Left lung (tissue), 10 donors: ENCODE measurements around the gene PTBP3. TPM values are rescaled to one million over a fixed set of nuclear protein-coding genes. Genes with fewer than 3 reads are reported as not detected.
A peak's percentile ranks its signal among the peaks of the same experiment; 100 is the strongest.

ENCODE experiments used
- ATAC-seq: fragments of 200-7000 bp; cut with Tn5 transposase; one replicate; pipeline ENCODE4 v1.9.1; 2020; ENCODE audit warnings: moderate library complexity
- DNase-seq, 4 donors: peaks; one replicate each; pipeline ENCODE4 v3.0.0-alpha.2; 2013 to 2020
- H3K27ac ChIP-seq, 2 donors: fragments of 200-600 bp; sonication (generic) in 1 of 2; one replicate each; pipeline versions ENCODE4 v1.5.0 to v1.8.0; 2020 to 2021
- H3K27me3 ChIP-seq, 2 donors: fragments of 200-600 bp; sonication (generic) in 1 of 2; one replicate each; pipeline versions ENCODE4 v1.5.0 to v1.8.0; 2020 to 2021
- H3K36me3 ChIP-seq, 2 donors: fragments of 200-600 bp; sonication (generic) in 1 of 2; one replicate each; pipeline versions ENCODE4 v1.5.0 to v1.8.0; 2020 to 2021
- H3K4me1 ChIP-seq, 2 donors: fragments of 200-600 bp; one replicate each; pipeline ENCODE4 v1.8.0; 2021
- H3K4me3 ChIP-seq, 2 donors: fragments of 200-600 bp; sonication (generic) in 1 of 2; one replicate each; pipeline versions ENCODE4 v1.5.0 to v1.8.0; 2020 to 2021; ENCODE audit warnings: mild to moderate bottlenecking in 1 of 2
- H3K9me3 ChIP-seq, 2 donors: fragments of 200-600 bp; sonication (generic) in 1 of 2; one replicate each; pipeline versions ENCODE4 v1.5.0 to v1.8.0; 2020 to 2021
- CTCF ChIP-seq, 2 donors: fragments of 200-600 bp; sonication (generic) in 1 of 2; IDR thresholded peaks; one replicate each; pipeline versions ENCODE4 v1.5.0 to v1.8.0; 2021; ENCODE audit warnings: antibody characterized with exemption in 2 of 2
- intact Hi-C, 2 donors: fragments of 100-400 bp; cut with DNase I; formaldehyde crosslinking; loops; one replicate each; pipeline versions ENCODE4 v1.11.2 to v1.14.2; 2022
- polyA plus RNA-seq, 6 donors: library from polyadenylated mRNA; unstranded; fragments of 120-200 nt; gene quantifications; one replicate each; pipeline ENCODE4 v1.2.1, GENCODE V29; 2013; ENCODE audit not compliant: insufficient read length in 6 of 6
- total RNA-seq, 2 donors: library from RNA; stranded (reverse); fragmentation: NEBNext Ultra II Directional; extraction: Animal tissue kit (Norgen Biotek cat#: 25700); gene quantifications; one replicate each; pipeline ENCODE4 v1.2.1, GENCODE V29; 2021
- donor health status: DM: no; HTN: yes; CAD: no.
- donor health status: DM: no; HTN: no; CAD: no.

Gene PTBP3
- total and polyA plus RNA-seq, 8 donors = 38.9 to 97.0 (median 45.1) TPM

GRCh38 chr9:112360047-112360804 lies 26.8 kb upstream of the PTBP3 start:
- peaks cover 0 to 1% of the 10 kb centered on the region in 2 donors for H3K9me3 ChIP-seq
- intact Hi-C loops = loop anchor here in 1 of 2 donors (5.0 kb wide), 1 partner anchor 273 kb away; no protein-coding TSS in a partner anchor
- DNase-seq (no peak), ATAC-seq (no peak)
- no peaks in the 10 kb centered on the region for H3K27me3 ChIP-seq
- H3K27ac ChIP-seq = no peak overlapping the region
- H3K4me1 ChIP-seq = no peaks in the 10 kb centered on the region
- H3K36me3 ChIP-seq = no peaks in the 10 kb centered on the region
- no peak for TF ChIP-seq CTCF (IDR thresholded peaks at IDR 0.05)
- no peak overlapping the region for H3K4me3 ChIP-seq

DNA sequence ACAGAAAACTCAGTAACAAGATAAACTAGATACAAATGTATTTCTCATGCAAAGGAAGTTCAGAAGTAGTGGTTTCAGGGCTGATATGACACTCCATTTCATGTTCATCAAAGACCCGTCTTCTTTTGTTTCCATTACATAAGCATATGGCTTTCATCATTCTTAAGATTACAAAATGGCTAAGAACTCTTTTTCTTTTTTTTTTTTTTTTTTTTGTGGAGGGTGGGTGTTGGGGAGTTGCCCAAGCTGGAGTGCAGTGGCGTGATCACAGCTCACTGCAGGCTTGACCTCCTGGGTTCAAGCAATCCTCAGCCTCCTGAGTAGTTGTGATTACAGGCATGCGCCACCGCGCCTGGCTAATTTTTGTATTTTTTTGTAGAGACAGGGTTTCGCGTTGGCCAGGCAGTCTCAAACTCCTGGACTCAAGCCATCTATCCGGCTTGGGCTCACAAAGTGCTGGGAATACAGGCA lies 22.0 kb upstream of the PTBP3 start:
- peak overlapping the region in 1 of 2 donors; percentile 11 for H3K27ac ChIP-seq
- intact Hi-C loops = loop anchor here in 1 of 2 donors (10.0 kb wide), 1 partner anchor 261 kb away; no protein-coding TSS in a partner anchor
- no peaks in the 10 kb centered on the region for H3K4me1 ChIP-seq
- no peaks in the 10 kb centered on the region for H3K27me3 ChIP-seq
- no peaks in the 10 kb centered on the region for H3K36me3 ChIP-seq
- H3K4me3 ChIP-seq = no peak overlapping the region
- TF ChIP-seq CTCF (IDR thresholded peaks at IDR 0.05) = no peak
- no peaks in the 10 kb centered on the region for H3K9me3 ChIP-seq
- peak; percentile 76 for ATAC-seq
- peak in 2 of 4 donors; percentile 40 to 75 for DNase-seq

DNA sequence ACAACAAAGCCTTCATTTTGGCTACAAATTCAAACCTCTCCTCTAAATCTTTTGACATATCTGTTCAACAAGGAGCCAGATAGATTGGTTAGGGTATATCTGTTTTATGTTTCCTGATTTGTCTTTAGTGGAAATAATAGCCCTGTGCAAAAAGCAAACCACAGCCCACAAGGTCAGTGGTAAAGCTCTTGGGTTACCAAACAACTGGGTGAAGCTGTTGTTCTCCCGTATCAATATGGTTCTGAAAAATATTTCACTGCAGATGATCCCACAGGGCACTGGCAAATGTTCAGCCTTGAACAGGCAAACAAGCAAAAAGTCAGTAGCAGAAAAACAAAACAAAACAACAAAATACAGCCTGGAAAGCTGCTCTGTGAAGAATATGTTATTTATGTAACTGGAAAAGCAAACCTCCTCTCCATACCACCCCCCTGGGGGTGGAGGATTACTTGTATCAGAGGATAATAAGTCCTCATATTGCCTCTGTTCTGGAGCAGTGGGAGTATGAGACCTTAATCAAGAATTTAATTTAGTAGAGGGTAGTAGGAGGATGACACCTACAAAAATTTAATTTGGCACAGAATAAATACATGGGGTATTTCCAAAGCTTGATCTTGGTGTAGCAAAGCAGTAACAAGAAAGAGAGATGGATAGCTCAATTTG lies 20.8 kb upstream of the PTBP3 start:
- intact Hi-C loops = loop anchor here in 1 of 2 donors (10.0 kb wide), 1 partner anchor 259 kb away; no protein-coding TSS in a partner anchor
- Histone ChIP-seq H3K36me3 (no peaks in the 10 kb centered on the region), H3K9me3 (no peaks in the 10 kb centered on the region), H3K27ac (no peak overlapping the region), H3K4me1 (no peaks in the 10 kb centered on the region), H3K27me3 (no peaks in the 10 kb centered on the region), H3K4me3 (no peak overlapping the region)
- TF ChIP-seq CTCF (IDR thresholded peaks at IDR 0.05) = no peak
- no peak for ATAC-seq
- DNase-seq = no peak

DNA sequence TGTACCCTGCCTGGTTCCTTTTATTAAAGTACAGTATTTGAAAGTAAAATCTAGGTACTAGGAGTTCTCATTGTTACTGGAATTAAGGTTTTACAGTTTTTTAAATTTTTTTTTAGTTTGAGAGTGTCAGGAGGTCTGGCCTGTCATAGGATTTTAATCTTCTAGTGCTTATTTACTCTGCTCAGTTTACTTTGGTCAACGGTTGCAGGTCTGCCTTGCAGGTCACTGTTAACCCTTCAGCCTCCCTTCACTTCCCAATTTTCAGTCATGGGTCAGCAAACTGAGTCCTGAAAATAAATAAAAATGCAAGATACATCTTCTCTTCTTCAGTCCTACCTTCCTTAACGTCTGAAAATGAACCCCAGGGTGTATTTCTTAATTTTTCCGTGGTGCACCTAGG lies 18.8 kb upstream of the PTBP3 start:
- intact Hi-C loops = loop anchor here in 1 of 2 donors (10.0 kb wide), 1 partner anchor 257 kb away; no protein-coding TSS in a partner anchor
- Histone ChIP-seq H3K9me3 (no peaks in the 10 kb centered on the region), H3K4me1 (peaks cover 0 to 10% of the 10 kb centered on the region in 2 donors), H3K27ac (no peak overlapping the region), H3K36me3 (no peaks in the 10 kb centered on the region), H3K4me3 (no peak overlapping the region), H3K27me3 (no peaks in the 10 kb centered on the region)
- no peak for TF ChIP-seq CTCF (IDR thresholded peaks at IDR 0.05)
- no peak for DNase-seq
- ATAC-seq = no peak

DNA sequence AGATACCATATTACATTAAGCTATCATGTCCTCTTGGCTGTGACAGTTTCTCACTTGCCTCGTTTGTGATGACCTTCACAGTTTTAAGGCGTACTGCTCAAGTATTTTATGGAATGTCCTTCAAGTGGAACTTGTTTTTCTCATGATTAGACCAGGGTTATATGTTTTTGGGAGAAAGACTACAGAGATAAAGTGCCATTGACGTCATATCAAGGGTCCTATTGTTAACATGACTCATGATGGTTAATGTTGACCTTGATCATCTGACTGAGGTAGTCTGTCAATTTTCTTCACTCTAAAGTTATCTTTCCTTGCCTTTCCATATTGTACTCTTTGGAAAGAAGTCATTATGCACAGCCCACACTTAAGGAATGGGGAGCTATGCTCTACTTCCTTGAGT lies 17.8 kb upstream of the PTBP3 start:
- peaks cover 0 to 10% of the 10 kb centered on the region in 2 donors for H3K4me1 ChIP-seq
- no peak for ATAC-seq
- DNase-seq = no peak
- no peaks in the 10 kb centered on the region for H3K27me3 ChIP-seq
- H3K4me3 ChIP-seq = no peak overlapping the region
- H3K36me3 ChIP-seq = no peaks in the 10 kb centered on the region
- no peaks in the 10 kb centered on the region for H3K9me3 ChIP-seq
- no peak overlapping the region for H3K27ac ChIP-seq
- intact Hi-C loops = loop anchor here in 1 of 2 donors (10.0 kb wide), 1 partner anchor 256 kb away; no protein-coding TSS in a partner anchor
- TF ChIP-seq CTCF (IDR thresholded peaks at IDR 0.05) = no peak
